H1 (cell line): ENCODE measurements around the gene HIP1. TPM values are rescaled to one million over a fixed set of nuclear protein-coding genes. Genes with fewer than 3 reads are reported as not detected.

ENCODE experiments used
- CTBP2 ChIP-seq: IDR thresholded peaks from 2 replicates; pipeline ENCODE4 v1.7.0; 2011; ENCODE audit warnings: borderline replicate concordance, mild to moderate bottlenecking, moderate library complexity, mixed read lengths, low read length; ENCODE audit not compliant: insufficient read depth, insufficient read length
- GABPA ChIP-seq: IDR thresholded peaks from 2 replicates; pipeline ENCODE4 v1.6.1; 2011; ENCODE audit warnings: mild to moderate bottlenecking, low read length, moderate library complexity, borderline replicate concordance; ENCODE audit not compliant: insufficient read depth
- PHF8 ChIP-seq: fragments of 200-600 bp; sonication (generic); conservative IDR thresholded peaks from 2 replicates; pipeline ENCODE4 v1.7.1; 2012; ENCODE audit warnings: low read depth, mild to moderate bottlenecking, inconsistent platforms, low read length, moderate library complexity
- RAD21 ChIP-seq, 2 experiments: IDR thresholded peaks in 1 of 2; conservative IDR thresholded peaks in 1 of 2; 2 replicates each; pipeline ENCODE4 v1.6.1; 2011; ENCODE audit warnings: low read depth in 2 of 2, low read length in 2 of 2, improper control_type of control experiment in 1 of 2, inconsistent platforms in 1 of 2, mild to moderate bottlenecking in 1 of 2, moderate library complexity in 1 of 2
- SIRT6 ChIP-seq: IDR thresholded peaks from one replicate; pipeline ENCODE4 v1.7.1; 2012; ENCODE audit warnings: low read length, inconsistent platforms
- SIX5 ChIP-seq: IDR thresholded peaks from 2 replicates; pipeline ENCODE4 v1.6.1; 2011; ENCODE audit warnings: mild to moderate bottlenecking, low read depth, low read length
- ZNF274 ChIP-seq: IDR thresholded peaks from 2 replicates; pipeline ENCODE4 v1.7.0; 2012; ENCODE audit warnings: low read length, borderline replicate concordance; ENCODE audit errors: extremely low read depth
- polyA plus RNA-seq, 7 experiments: library from polyadenylated mRNA; depleted of rRNA in 3 of 7; stranded (reverse) in 5 of 7; unstranded in 2 of 7; fragments of >200 nt in 5 of 7; fragments of 200-250 nt in 2 of 7; gene quantifications; 1 replicate in 5 of 7; 2 replicates in 1 of 7; 4 replicates in 1 of 7; pipeline versions ENCODE4 v1.2.1 to v1.2.3, GENCODE V29; 2011 to 2013; ENCODE audit warnings: missing spikeins in 2 of 7, mixed read lengths in 2 of 7
- total RNA-seq: library from RNA; stranded (reverse); fragmentation: NEBNext Ultra II Directional; extraction: Animal tissue kit (Norgen Biotek cat#: 25700); gene quantifications from 2 replicates; pipeline ENCODE4 v1.2.1, GENCODE V29; 2021

The HIP1 gene
- total and polyA plus RNA-seq, 2 of the 8 experiments (the other 6 are each of a cell fraction or from before 2014, with no cell fraction given), result 51.8 to 108 TPM

DNA sequence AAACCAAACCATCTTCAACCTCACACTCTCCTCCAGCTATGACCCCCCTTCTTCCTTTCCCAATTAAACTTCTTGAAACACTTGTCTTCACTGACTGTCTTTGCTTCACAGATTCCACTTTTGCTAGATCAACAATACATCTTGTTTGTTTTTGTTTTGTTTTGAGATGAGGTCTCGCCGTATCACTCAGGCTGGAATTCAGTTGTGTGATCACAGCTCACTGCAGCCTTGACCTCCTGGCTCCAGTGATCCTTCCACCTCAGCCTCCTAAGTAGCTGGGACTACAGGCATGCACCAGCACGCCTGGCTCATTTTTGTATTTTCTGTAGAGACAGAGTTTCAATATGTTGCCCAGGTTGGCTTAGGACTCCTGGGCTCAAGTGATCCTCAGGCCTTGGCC lies 59.7 kb downstream of the HIP1 start (continued):
- TF ChIP-seq CTBP2 (no peak), SIX5 (no peak), SIRT6 (no peak), GABPA (no peak), ZNF274 (no peak), RAD21 (IDR thresholded peaks at IDR 0.05 in 1 of 2, conservative IDR thresholded peaks at IDR 0.05 in 1 of 2; ENCODE audit: low read depth in 2 of 2, low read length in 2 of 2) (no peak), PHF8 (no peak)
